ENCODE measurements around the gene ACTA1.

The ACTA1 gene

DNA sequence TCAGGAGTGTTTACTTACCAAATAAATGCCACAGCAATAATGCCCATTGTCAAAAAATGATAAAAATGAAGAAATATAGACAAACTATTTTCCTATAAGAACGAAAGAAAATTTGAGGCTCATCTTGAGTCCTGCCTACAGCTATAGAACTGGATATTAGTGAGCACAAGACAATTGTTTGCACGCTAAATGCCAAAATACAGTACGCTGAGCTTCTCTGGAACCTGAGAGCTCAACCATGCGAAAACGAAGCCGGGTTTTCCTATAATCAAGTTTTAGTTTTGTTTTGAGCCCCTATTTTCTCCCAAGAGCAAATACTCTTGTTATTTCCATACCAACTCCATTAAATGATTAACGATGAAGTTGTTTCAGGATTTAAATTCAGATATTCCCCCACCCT, 49.1 kb downstream of the ACTA1 start:
- Histone ChIP-seq H3K4me3 (IDR thresholded peaks at IDR 0.05; ENCODE audit: insufficient read depth, low read depth, low read length) (no peak overlapping the region), H3K4me1 (ENCODE audit: low read depth, poor library complexity, severe bottlenecking) (no peaks in the 10 kb centered on the region), H3K9ac (no peak overlapping the region), H3K27ac (no peak overlapping the region), H3K4me2 (no peak overlapping the region), H2AFZ (ENCODE audit: low read depth) (no peak overlapping the region), H3K27me3 (ENCODE audit: insufficient read depth, low read depth) (no peaks in the 10 kb centered on the region), H3K36me3 (ENCODE audit: insufficient read depth) (no peaks in the 10 kb centered on the region), H4K20me1 (ENCODE audit: insufficient read depth) (no peaks in the 10 kb centered on the region), H3K79me2 (ENCODE audit: insufficient read depth, low read depth) (no peaks in the 10 kb centered on the region)
- TF ChIP-seq, protein P1, sequence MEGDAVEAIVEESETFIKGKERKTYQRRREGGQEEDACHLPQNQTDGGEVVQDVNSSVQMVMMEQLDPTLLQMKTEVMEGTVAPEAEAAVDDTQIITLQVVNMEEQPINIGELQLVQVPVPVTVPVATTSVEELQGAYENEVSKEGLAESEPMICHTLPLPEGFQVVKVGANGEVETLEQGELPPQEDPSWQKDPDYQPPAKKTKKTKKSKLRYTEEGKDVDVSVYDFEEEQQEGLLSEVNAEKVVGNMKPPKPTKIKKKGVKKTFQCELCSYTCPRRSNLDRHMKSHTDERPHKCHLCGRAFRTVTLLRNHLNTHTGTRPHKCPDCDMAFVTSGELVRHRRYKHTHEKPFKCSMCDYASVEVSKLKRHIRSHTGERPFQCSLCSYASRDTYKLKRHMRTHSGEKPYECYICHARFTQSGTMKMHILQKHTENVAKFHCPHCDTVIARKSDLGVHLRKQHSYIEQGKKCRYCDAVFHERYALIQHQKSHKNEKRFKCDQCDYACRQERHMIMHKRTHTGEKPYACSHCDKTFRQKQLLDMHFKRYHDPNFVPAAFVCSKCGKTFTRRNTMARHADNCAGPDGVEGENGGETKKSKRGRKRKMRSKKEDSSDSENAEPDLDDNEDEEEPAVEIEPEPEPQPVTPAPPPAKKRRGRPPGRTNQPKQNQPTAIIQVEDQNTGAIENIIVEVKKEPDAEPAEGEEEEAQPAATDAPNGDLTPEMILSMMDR (conservative IDR thresholded peaks at IDR 0.05; ENCODE audit: low read depth, low read length), result no peak

DNA sequence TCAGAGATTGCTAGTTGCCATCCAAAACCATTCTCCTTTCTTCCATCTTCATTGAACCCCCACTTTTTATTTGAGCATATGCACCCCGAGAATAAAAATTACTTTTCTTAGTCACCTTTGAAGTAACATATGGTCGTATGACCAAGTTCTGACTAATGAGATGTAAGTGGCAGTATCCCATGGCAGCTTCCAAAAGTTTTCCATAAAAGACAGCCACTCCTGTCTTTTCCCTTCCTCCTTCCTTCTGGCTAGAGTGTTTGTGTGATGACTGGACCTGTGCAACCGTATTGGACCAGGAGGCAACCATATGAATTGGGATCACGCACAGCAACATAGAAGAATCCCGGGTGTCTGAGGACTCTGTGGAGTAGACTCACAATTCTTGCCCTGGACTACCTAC, 49.9 kb downstream of the ACTA1 start:
- no peak overlapping the region for H3K27ac ChIP-seq
- H3K4me3 ChIP-seq (IDR thresholded peaks at IDR 0.05; ENCODE audit: insufficient read depth, low read depth, low read length), result no peak overlapping the region
- TF ChIP-seq, protein P1 (conservative IDR thresholded peaks at IDR 0.05; ENCODE audit: low read depth, low read length), result no peak
- no peaks in the 10 kb centered on the region for H3K27me3 ChIP-seq (ENCODE audit: insufficient read depth, low read depth)
- H3K4me2 ChIP-seq, result no peak overlapping the region
- H3K9ac ChIP-seq, result no peak overlapping the region
- no peaks in the 10 kb centered on the region for H4K20me1 ChIP-seq (ENCODE audit: insufficient read depth)
- H2AFZ ChIP-seq (ENCODE audit: low read depth), result no peak overlapping the region
- no peaks in the 10 kb centered on the region for H3K36me3 ChIP-seq (ENCODE audit: insufficient read depth)
- no peaks in the 10 kb centered on the region for H3K79me2 ChIP-seq (ENCODE audit: insufficient read depth, low read depth)
- no peaks in the 10 kb centered on the region for H3K4me1 ChIP-seq (ENCODE audit: low read depth, poor library complexity, severe bottlenecking)

DNA sequence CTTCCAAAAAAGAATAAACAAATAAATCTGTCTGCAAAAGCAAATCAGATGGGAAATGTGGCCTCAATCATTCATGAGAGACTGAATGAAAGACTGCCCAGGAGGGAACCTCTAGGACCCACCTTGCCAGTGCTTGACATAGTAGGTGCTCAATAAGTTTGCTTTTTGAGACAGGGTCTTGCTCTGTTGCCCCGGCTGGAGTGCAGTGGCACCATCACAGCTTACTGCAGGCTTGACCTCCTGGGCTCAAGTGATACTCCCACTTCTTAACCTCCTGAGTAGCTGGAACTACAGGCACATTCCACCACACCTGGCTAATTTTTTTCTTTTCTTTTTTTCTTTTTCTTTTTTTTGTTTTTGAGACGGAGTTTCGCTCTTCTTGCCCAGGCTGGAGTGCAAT, 50.7 kb downstream of the ACTA1 start:
- Histone ChIP-seq H3K4me2 (no peak overlapping the region), H2AFZ (ENCODE audit: low read depth) (no peak overlapping the region), H3K4me3 (IDR thresholded peaks at IDR 0.05; ENCODE audit: insufficient read depth, low read depth, low read length) (no peak overlapping the region), H3K79me2 (ENCODE audit: insufficient read depth, low read depth) (no peaks in the 10 kb centered on the region), H3K27me3 (ENCODE audit: insufficient read depth, low read depth) (no peaks in the 10 kb centered on the region), H3K4me1 (ENCODE audit: low read depth, poor library complexity, severe bottlenecking) (no peaks in the 10 kb centered on the region), H4K20me1 (ENCODE audit: insufficient read depth) (no peaks in the 10 kb centered on the region), H3K9ac (no peak overlapping the region), H3K27ac (no peak overlapping the region), H3K36me3 (ENCODE audit: insufficient read depth) (no peaks in the 10 kb centered on the region)
- TF ChIP-seq, protein P1 (conservative IDR thresholded peaks at IDR 0.05; ENCODE audit: low read depth, low read length), result no peak

All from KMS-11 (cell line).